ENCODE results near the gene KNCN.

KNCN gene

DNA sequence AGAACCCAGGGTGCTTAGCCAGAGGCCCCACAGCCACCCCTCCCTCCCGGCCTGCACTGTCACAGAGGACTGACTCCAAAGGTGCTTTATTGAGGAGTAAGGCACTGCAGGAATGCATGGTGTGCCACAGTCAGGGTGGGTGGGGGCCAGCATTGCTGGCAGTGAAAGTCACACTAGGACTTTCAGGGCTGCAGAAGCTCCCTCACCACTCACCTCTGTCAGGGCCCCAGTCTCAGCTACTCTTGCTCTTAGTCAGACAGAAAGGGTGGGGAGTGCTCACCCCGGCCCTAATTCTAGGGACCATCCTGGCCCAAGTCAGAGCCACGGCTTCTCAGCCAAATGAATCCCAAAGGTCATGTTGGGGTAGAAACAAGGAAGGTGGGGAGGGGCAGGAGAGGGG, 19.4 kb downstream of the KNCN start:
- Histone ChIP-seq H2BK5ac (ENCODE audit: low read depth, low read length, poor library complexity) (no peak overlapping the region), H3K4me3 (ENCODE audit: low read depth, low read length) (no peak overlapping the region)

GRCh38 chr1:46530791-46531409, 20.5 kb downstream of the KNCN start:
- no peak overlapping the region for H4K91ac ChIP-seq (ENCODE audit: low read depth, low read length)
- H3K4ac ChIP-seq (ENCODE audit: low read depth, low read length) = no peak overlapping the region
- peaks cover 33% of the 10 kb centered on the region for H3K27me3 ChIP-seq (ENCODE audit: insufficient read depth, low read length)
- no peak for DNase-seq
- H3K79me2 ChIP-seq (ENCODE audit: control insufficient read depth, insufficient read depth, low read length, poor library complexity) = no peaks in the 10 kb centered on the region
- no peak overlapping the region for H2AFZ ChIP-seq (ENCODE audit: insufficient read depth, low read length, poor library complexity)
- H4K8ac ChIP-seq (ENCODE audit: low read depth, low read length) = no peak overlapping the region
- no peak overlapping the region for H3K14ac ChIP-seq (ENCODE audit: low read length)
- no peak overlapping the region for H3K4me3 ChIP-seq (ENCODE audit: low read depth, low read length)
- no peak overlapping the region for H3K4me2 ChIP-seq (ENCODE audit: low read length)
- WGBS (ENCODE audit: extremely low coverage, insufficient coverage, insufficient read length) = no CpG with 5 or more reads among the region's 6 CpGs
- H2BK120ac ChIP-seq (ENCODE audit: insufficient read depth, low read length, poor library complexity) = no peak overlapping the region
- no peak overlapping the region for H4K12ac ChIP-seq (ENCODE audit: low read depth, low read length)
- no peak overlapping the region for H2BK12ac ChIP-seq (ENCODE audit: low read length)
- H3K18ac ChIP-seq (ENCODE audit: low read length) = no peak overlapping the region
- H3K36me3 ChIP-seq (ENCODE audit: control insufficient read depth in 1 of 2, insufficient read depth in 2 of 2, low read length in 2 of 2) = no peaks in the 10 kb centered on the region
- no peaks in the 10 kb centered on the region for H3K79me1 ChIP-seq (ENCODE audit: low read length)
- H3K9me3 ChIP-seq (ENCODE audit: insufficient read depth, low read depth, low read length) = peaks cover 2% of the 10 kb centered on the region
- H3K9ac ChIP-seq (ENCODE audit: low read length) = no peak overlapping the region
- H3K23ac ChIP-seq (ENCODE audit: low read length) = no peak overlapping the region
- H2AK5ac ChIP-seq (ENCODE audit: low read length) = no peak overlapping the region
- peaks cover 6 to 7% of the 10 kb centered on the region in 2 experiments for H3K4me1 ChIP-seq (ENCODE audit: control insufficient read depth in 1 of 2, insufficient read depth in 2 of 2, low read length in 2 of 2)
- no peak overlapping the region for H2BK5ac ChIP-seq (ENCODE audit: low read depth, low read length, poor library complexity)
- H3K27ac ChIP-seq (ENCODE audit: low read depth, low read length) = no peak overlapping the region

More for the DNA sequence above, 19.4 kb downstream of the KNCN start:
- H4K8ac ChIP-seq (ENCODE audit: low read depth, low read length) = no peak overlapping the region
- no peak overlapping the region for H3K18ac ChIP-seq (ENCODE audit: low read length)
- H3K14ac ChIP-seq (ENCODE audit: low read length) = no peak overlapping the region
- H2BK120ac ChIP-seq (ENCODE audit: insufficient read depth, low read length, poor library complexity) = no peak overlapping the region
- peaks cover 2% of the 10 kb centered on the region for H3K9me3 ChIP-seq (ENCODE audit: insufficient read depth, low read depth, low read length)
- no peak overlapping the region for H2BK12ac ChIP-seq (ENCODE audit: low read length)
- no peak overlapping the region for H4K12ac ChIP-seq (ENCODE audit: low read depth, low read length)
- no peaks in the 10 kb centered on the region for H3K79me1 ChIP-seq (ENCODE audit: low read length)
- no peaks in the 10 kb centered on the region for H3K36me3 ChIP-seq (ENCODE audit: control insufficient read depth in 1 of 2, insufficient read depth in 2 of 2, low read length in 2 of 2)
- H4K91ac ChIP-seq (ENCODE audit: low read depth, low read length) = no peak overlapping the region
- no peak overlapping the region for H3K4me2 ChIP-seq (ENCODE audit: low read length)
- no peak overlapping the region for H3K4ac ChIP-seq (ENCODE audit: low read depth, low read length)
- peaks cover 6 to 7% of the 10 kb centered on the region in 2 experiments for H3K4me1 ChIP-seq (ENCODE audit: control insufficient read depth in 1 of 2, insufficient read depth in 2 of 2, low read length in 2 of 2)
- no peak for DNase-seq
- H2AK5ac ChIP-seq (ENCODE audit: low read length) = no peak overlapping the region
- no peak overlapping the region for H3K9ac ChIP-seq (ENCODE audit: low read length)
- no peak overlapping the region for H2AFZ ChIP-seq (ENCODE audit: insufficient read depth, low read length, poor library complexity)
- no CpG with 5 or more reads among the region's 3 CpGs for WGBS (ENCODE audit: extremely low coverage, insufficient coverage, insufficient read length)
- H3K27me3 ChIP-seq (ENCODE audit: insufficient read depth, low read length) = peaks cover 27% of the 10 kb centered on the region
- H3K27ac ChIP-seq (ENCODE audit: low read depth, low read length) = no peak overlapping the region
- no peak overlapping the region for H3K23ac ChIP-seq (ENCODE audit: low read length)
- no peaks in the 10 kb centered on the region for H3K79me2 ChIP-seq (ENCODE audit: control insufficient read depth, insufficient read depth, low read length, poor library complexity)

DNA sequence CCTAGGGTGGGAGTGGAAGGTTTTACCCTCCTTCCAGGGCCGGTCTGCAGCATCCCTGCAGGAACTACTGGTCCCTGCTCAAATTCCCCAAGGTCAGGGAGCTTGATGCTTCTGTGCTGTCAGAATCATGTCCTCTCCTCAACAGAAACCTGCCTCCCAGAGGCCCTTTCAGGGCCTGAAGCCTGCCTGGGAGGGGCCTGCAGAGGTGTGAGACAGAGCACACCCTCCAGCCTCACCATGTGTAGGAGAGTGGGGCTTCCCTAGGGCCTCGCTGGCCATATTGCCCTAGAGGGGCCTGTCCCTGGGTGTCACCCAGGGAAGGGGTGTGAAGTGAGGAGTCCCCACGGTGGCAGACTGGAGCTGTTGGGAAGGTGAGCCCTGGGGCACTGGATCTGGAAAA, 21.1 kb downstream of the KNCN start:
- WGBS (ENCODE audit: extremely low coverage, insufficient coverage, insufficient read length) = no CpG with 5 or more reads among the region's 3 CpGs
- no peak overlapping the region for H3K4me3 ChIP-seq (ENCODE audit: low read depth, low read length)
- H3K4ac ChIP-seq (ENCODE audit: low read depth, low read length) = no peak overlapping the region
- H4K91ac ChIP-seq (ENCODE audit: low read depth, low read length) = no peak overlapping the region
- peak overlapping the region; percentile 4 for H3K9ac ChIP-seq (ENCODE audit: low read length)
- H3K4me2 ChIP-seq (ENCODE audit: low read length) = no peak overlapping the region
- H3K9me3 ChIP-seq (ENCODE audit: insufficient read depth, low read depth, low read length) = peaks cover 2% of the 10 kb centered on the region
- H3K4me1 ChIP-seq (ENCODE audit: control insufficient read depth in 1 of 2, insufficient read depth in 2 of 2, low read length in 2 of 2) = peaks cover 6 to 7% of the 10 kb centered on the region in 2 experiments
- H3K23ac ChIP-seq (ENCODE audit: low read length) = no peak overlapping the region
- no peak for DNase-seq
- no peak overlapping the region for H4K12ac ChIP-seq (ENCODE audit: low read depth, low read length)
- H3K79me2 ChIP-seq (ENCODE audit: control insufficient read depth, insufficient read depth, low read length, poor library complexity) = no peaks in the 10 kb centered on the region
- H2AK5ac ChIP-seq (ENCODE audit: low read length) = no peak overlapping the region
- H2AFZ ChIP-seq (ENCODE audit: insufficient read depth, low read length, poor library complexity) = no peak overlapping the region
- no peak overlapping the region for H2BK120ac ChIP-seq (ENCODE audit: insufficient read depth, low read length, poor library complexity)
- no peak overlapping the region for H3K27ac ChIP-seq (ENCODE audit: low read depth, low read length)
- no peak overlapping the region for H2BK12ac ChIP-seq (ENCODE audit: low read length)
- no peak overlapping the region for H3K18ac ChIP-seq (ENCODE audit: low read length)
- H4K8ac ChIP-seq (ENCODE audit: low read depth, low read length) = no peak overlapping the region
- H3K36me3 ChIP-seq (ENCODE audit: control insufficient read depth in 1 of 2, insufficient read depth in 2 of 2, low read length in 2 of 2) = no peaks in the 10 kb centered on the region
- no peak overlapping the region for H2BK5ac ChIP-seq (ENCODE audit: low read depth, low read length, poor library complexity)
- no peaks in the 10 kb centered on the region for H3K79me1 ChIP-seq (ENCODE audit: low read length)
- no peak overlapping the region for H3K14ac ChIP-seq (ENCODE audit: low read length)
- peaks cover 36% of the 10 kb centered on the region for H3K27me3 ChIP-seq (ENCODE audit: insufficient read depth, low read length)

DNA sequence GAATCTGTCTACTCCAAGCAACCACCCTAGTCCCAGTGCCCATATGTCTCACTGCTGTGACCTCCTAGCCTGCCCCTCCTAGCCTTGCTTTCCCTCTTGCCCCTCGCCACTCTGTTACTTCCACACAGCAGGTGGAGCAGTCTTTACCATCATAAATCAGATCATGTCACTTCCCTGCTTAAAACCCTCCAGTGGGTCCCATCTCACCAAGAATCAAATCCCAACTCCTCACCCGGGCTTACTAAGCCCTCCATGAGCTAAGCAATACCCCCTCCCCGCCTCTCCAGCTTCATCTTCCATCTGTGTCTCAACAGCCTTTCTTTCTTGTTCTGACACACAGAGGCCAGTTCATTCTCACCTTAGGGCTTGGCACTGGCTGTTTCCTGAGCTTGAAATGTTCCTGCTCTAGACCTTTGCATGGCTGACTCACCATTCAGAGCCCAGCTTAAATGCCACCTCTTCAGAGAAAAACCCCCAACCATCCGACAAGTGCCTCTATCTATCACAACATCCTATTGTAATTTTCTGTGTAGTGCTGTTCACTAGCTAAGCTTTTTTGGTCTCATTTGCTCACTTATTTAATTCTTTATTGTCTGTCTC, 22.3 kb downstream of the KNCN start:
- Histone ChIP-seq H2BK120ac (ENCODE audit: insufficient read depth, low read length, poor library complexity) (no peak overlapping the region), H3K18ac (ENCODE audit: low read length) (no peak overlapping the region), H4K12ac (ENCODE audit: low read depth, low read length) (no peak overlapping the region), H3K36me3 (ENCODE audit: control insufficient read depth in 1 of 2, insufficient read depth in 2 of 2, low read length in 2 of 2) (no peaks in the 10 kb centered on the region), H3K4me1 (ENCODE audit: control insufficient read depth in 1 of 2, insufficient read depth in 2 of 2, low read length in 2 of 2) (peaks cover 6 to 7% of the 10 kb centered on the region in 2 experiments), H4K8ac (ENCODE audit: low read depth, low read length) (no peak overlapping the region), H3K4me2 (ENCODE audit: low read length) (no peak overlapping the region), H3K4me3 (ENCODE audit: low read depth, low read length) (no peak overlapping the region), H3K27ac (ENCODE audit: low read depth, low read length) (no peak overlapping the region), H3K23ac (ENCODE audit: low read length) (no peak overlapping the region), H3K9me3 (ENCODE audit: insufficient read depth, low read depth, low read length) (peaks cover 2% of the 10 kb centered on the region), H2AFZ (ENCODE audit: insufficient read depth, low read length, poor library complexity) (no peak overlapping the region), H3K14ac (ENCODE audit: low read length) (no peak overlapping the region), H2BK5ac (ENCODE audit: low read depth, low read length, poor library complexity) (no peak overlapping the region), H3K79me1 (ENCODE audit: low read length) (no peaks in the 10 kb centered on the region), H4K91ac (ENCODE audit: low read depth, low read length) (no peak overlapping the region), H2AK5ac (ENCODE audit: low read length) (no peak overlapping the region), H3K9ac (ENCODE audit: low read length) (no peak overlapping the region), H3K79me2 (ENCODE audit: control insufficient read depth, insufficient read depth, low read length, poor library complexity) (no peaks in the 10 kb centered on the region), H2BK12ac (ENCODE audit: low read length) (no peak overlapping the region), H3K27me3 (ENCODE audit: insufficient read depth, low read length) (peaks cover 41% of the 10 kb centered on the region), H3K4ac (ENCODE audit: low read depth, low read length) (no peak overlapping the region)
- DNase-seq = no peak
- WGBS (ENCODE audit: extremely low coverage, insufficient coverage, insufficient read length) = no CpG with 5 or more reads among the region's 4 CpGs
